GM15510 (cell line): ENCODE data around the gene RETN.

Experiments
- POLR2A ChIP-seq: IDR thresholded peaks from 3 replicates; pipeline ENCODE4 v1.6.1; 2011; ENCODE audit warnings: borderline replicate concordance; ENCODE audit not compliant: insufficient read length; ENCODE audit errors: extremely low read depth

RETN gene, protein sequence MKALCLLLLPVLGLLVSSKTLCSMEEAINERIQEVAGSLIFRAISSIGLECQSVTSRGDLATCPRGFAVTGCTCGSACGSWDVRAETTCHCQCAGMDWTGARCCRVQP

DNA sequence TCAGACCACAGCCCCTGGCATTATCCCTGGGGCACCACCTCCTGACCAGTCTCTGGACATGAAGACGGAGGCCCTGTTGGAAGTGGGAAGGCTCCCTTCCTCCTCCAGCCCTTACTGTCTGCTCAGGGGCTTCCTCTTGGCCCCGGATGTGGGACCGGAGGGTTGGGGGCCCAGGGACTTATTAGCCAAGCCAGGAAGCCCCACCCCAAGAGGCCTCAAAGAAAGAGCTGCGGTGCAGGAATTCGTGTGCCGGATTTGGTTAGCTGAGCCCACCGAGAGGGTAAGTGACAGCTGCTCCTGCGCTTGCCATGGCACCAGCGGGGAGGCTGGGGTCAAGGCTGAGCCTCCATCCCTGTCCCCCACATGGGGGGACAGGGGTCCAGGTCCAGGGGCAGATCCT is at the start of gene RETN:
Gene RETN (plus strand): TSS at position 208 of the 400 bp plus-strand sequence. CDS start 278 bp downstream, outside the sequence.
- TF ChIP-seq POLR2A = no peak

DNA sequence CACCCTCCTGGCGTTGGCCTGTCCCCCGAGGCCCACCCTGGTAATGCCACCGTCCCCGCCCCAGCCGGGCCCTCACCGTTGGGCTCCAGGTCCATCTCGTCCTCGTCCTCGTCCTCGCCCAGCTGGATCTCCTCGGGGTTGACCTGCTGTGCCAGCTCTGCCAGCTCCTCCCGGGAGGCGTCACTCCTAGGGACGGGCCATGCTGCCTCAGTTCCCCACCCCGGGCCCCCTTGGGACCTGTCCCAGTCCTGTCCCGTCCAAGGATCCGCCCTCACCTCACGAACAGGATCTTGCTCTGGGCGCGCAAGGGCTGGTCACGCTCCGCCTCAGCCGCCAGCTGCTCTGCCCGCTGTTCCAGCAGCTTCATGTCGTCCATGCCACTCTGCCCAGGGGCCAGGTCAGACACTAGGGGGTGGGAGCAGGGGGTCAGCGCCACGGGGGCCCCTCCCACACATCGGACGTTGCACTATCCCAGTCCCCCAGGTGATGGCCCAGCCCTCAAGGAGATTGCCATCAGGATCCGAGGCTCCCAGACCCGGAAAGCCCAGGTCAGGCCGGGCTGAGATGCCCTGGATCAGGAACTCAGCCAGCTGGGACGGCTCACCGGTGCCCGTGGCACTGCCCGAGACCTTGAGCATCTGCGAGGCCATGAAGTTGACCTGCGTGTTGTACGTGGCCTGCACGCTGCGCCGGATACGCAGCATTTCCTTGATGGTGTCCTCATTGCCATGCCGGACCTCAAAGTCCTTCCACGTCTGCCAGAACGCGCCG is 49.0 kb upstream of the RETN start:
- TF ChIP-seq POLR2A = no peak

DNA sequence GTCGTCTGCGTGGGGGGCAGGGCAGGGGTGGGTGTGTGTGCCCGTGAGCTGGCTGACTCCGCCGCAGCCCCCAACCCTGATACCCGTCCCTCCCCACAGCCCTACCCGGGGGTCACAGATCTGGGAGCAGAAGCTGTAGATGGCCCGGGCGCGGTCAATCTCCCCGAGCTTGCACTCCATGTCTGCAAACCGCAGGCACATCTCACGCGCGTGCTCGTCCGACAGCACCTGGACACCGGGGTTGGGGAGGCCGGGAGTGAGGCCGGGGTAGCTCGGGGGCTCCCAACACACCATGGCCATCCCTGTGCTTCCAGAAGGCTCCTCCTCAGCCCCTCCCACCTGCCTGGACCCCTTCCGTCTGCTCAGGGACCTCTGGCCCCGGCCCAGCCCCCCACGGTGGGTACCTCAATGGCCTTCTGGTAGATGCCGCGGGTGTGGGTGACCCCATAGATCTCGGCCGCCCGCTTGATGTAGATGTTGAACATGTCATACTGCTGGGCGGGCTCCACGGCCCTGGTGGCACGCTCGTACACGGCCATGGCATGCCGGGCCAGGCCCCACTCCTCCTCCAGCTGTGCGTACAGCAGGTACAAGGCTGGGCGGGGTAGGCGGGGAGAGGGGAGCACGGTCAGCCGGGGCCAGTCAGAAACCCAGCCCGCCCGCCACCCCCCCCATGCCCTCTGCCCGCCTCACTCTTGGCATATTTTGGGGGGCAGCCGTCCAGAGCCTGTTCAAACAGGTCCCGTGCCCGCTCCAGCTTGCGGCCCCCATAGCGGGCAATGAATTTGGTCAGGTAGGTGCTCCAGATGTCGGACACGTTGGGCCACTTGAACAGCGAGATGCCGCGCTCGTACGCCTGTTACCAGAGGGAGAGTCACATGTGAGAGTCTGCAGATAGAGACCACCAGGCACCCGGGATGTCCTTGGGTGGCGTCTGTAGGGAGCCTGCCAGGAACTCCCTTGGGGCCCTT is 48.1 kb upstream of the RETN start:
- no peak for TF ChIP-seq POLR2A

DNA sequence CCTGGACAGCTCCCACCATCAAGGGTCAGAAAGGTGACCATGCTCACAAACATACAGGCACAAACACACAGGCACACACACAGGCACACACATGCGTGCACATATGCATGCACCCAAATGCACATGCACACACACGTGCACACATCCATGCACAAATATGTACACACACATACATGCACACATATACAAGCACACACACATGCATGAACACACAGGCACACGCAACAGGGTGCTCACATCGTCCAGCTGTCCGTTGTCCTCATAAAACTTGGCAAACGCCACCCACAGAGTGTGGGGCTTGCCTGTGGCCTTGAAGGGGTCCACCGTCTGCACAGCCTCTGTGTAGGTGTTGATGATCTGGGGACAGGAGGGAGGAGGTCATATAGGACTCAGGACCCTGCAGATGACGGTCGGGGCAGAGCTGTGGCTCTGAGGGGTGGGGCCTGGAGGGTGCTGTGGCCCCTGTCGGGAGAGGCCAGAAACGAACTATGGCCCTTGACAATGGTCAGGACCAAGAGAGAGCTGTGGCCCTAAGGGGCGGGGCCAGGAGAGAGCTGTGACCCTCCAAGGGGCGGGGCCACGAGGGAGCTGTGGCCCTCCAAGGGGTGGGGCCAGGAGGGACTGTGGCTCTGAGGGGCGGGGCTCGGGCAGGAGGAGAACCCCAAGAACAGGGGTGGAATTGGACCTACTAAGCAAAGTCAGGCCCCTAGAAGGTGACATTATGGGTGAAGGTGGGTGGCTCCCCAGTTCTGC is 45.7 kb upstream of the RETN start:
- TF ChIP-seq POLR2A = no peak

DNA sequence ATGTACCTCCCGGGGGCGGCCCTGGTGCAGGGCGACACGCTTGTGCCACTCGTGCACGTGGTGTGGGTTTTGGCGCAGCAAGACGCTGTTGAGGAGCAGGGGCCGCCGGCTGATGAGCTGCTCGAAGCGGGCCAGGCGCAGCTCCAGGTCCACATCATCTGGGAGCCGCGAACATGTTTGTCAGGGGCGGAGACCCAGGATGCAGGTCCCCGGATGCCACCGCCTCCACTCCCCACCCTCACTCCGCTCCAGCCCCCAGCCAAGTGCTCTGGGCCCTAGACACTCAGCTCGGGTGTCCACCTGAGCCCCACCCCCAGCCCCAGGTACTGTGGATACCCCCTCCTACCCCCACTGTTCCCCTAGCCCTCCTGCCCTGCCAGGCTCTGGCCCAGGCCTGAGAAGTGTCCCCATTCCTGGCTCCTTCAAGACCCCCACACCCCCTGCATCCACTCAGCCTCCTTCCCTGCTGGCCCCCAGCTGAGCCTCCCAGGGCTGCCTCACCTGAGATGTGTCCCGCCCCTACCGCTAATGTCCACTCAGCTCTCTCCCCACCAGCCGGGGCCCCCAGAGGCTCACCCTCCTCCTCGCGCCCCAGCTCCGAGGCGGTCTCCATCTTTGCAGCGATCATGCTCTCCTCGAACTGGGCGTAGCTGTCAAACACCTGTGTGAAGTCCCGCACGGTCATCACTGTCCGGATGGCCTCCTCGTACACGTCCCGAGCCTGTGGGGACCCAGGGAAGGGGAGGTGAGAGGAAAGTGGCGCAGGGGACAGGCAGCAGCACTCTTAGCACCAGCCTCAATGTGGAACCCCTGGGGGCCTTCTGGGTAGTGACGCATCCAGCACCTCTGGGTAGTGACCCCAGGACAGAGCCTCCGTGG is 44.9 kb upstream of the RETN start:
- no peak for TF ChIP-seq POLR2A

DNA sequence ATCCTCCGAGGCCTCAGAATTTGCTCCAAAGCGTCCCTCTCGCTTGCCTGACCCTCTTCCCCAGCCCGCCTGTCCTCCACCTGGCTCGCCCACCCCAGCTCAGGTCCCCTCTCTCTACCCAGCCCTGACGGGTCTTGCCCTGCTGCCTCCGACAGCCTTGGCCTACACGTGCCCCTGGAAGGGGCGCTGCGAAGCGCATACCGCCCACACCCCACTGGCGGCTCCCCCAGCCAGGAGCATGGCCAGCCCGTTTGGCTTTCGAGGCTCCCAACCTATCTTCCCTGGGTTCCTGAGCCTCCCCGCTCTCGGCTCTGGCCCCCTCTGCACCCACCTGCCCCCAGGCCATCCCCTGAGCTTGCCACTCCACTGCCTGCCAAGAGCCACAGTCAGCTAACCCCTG is 44.0 kb upstream of the RETN start:
- TF ChIP-seq POLR2A = no peak

DNA sequence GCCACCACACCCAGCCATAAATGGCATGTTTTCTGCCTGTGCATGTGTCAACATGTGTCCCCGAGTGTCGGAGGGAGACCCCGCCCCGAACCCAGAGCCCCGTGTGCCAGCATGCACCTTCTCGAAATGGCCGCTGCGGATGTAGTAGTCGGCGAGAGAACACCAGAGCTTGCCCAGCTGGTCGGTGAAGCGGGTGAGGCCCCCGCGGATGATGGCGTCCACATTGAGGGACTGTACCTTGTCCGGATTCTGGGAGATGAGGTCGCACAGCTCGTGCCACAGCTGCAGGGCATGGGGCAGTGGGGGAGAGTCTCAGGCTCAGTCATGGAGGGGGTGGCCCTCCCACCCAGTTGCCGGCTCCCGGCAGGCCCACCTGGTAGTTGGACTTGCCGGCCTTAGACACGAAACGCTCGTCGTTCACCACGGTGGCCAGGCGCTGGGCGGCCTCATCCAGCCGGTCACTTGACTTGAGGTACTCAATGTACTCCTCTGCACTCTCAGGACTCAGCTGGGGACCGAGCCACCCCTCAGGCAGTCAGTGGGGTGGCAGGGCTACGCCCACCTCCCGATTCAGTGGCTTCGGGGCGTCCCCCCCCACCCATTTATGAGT is 43.0 kb upstream of the RETN start:
- no peak for TF ChIP-seq POLR2A

DNA sequence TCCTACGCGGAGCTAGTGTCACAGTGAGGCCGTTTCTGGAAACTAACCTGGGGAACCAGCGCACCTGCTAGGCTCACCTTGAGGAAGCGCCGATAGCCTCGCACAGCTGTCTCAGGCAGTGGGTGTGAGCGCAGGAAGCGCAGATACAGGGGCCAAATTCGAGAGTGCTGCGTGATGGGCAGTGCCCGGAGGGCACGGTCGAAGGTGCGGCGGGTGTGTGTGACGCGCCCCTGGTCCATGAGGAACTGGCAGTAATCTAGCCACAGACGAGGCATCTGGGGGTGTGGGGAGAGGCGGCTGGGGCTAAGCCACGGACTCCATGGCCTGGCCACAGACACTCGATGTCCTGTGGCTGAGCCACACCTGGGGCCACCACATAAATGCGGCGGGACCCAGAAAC is 41.7 kb upstream of the RETN start:
- no peak for TF ChIP-seq POLR2A

DNA sequence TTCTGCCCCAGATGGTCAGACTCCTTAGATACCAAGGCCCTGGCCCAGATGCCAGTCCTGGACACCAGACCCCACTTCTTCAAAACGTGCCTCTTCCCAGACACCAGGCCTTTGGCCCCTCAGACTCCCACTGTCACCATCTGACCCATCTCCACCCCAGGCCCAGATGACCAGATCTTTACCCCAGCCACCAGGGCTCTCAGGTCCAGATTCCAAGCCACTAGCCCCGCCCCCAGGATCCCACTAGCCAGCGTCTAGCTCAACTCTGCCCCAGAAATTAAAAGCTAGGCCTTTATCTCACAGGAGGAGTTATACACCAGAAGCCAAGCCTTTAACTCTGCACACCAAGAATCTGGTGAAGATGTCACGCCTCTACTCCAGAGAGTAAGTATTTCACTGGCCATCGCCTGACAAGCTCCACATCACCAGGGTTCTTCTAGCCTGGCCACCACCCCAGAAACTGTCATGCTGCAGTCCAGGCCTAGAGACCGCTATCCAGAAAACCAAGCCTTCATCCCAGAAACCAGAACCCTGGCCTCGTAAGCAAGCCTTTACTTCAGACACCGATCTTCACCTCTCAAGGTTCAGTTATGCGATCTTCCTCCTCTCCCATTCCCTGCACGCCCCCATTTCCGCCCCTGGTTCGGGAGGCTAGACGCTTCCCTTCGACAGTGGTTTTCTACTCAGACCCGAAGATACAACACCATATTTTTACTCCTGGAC is 40.1 kb upstream of the RETN start:
- TF ChIP-seq POLR2A = no peak

DNA sequence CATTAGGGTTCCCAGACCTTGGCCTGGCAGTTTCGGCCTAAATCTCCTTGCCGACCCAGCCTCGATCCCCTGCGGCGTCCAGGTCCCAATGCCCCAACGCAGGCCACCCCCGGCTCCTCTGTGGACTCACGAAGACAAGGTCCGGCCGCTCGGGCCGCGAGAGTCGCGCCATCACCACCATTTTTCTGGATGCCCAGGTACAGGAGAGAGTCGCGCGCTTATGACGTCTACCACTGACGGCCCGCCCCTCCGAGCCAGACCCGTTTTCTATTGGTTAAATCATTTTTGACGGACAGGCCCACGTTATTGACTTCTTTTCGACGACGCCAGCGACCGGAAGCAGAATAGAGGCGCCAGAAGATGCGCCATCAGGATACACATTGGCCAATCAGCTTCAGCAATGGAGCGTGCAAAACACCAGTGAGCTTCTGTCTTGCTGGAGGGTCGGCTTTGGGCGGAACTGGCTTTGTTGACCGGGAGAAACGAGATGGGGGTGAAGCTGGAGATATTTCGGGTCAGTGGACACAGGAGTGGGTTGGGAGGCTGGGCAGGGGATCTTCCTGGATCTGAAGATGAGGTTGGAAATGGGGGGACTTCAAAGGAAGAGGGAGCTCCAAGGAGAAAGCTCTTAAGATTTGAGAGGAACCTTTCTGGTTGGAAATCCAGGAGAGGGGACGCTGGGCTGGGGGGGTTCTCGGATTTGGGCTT is 39.3 kb upstream of the RETN start, which contains the start of the genes PET100 and XAB2:
Gene PET100 (plus strand): TSS at position 447 of the 708 bp plus-strand sequence. CDS start 41 bp downstream, at position 488.
Gene XAB2 (minus strand): TSS at position 199 of the 708 bp plus-strand sequence. CDS start 18 bp downstream, at position 181.
- peak; percentile 43 for TF ChIP-seq POLR2A

DNA sequence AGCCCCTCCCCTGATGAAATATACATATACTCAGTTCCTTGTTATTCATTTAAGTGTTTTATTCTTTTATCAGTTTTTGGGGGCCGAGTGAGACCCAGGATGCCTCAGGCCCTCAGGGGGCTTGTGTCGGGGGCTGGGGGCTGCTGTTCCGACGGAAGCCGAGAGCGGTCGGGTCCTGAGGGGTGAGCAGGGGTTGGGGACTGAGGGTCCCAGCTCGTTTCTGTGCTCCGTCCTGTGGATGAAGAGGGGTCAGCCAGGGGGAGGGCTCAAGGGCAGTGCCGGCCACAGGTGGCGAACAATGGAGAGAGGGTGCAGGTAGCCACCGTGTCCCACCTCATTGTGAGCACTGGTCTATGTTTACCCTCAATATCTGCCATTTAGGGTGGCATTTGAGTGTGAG is 37.3 kb upstream of the RETN start:
- TF ChIP-seq POLR2A = no peak
